ENCODE data around the gene TPO.
"Not testable (repeated sequence)": the region's sequence is repeated elsewhere in the genome, so short reads cannot be mapped to it uniquely, and the experiment has no call there.

The TPO gene

GRCh38 chr2:1489486-1489885, 76.2 kb downstream of the TPO start:
- H3K9ac ChIP-seq (ENCODE audit: low read depth in 1 of 2, low read length in 2 of 2): no peak overlapping the region
- H3K27ac ChIP-seq (ENCODE audit: low read depth, low read length): no peak overlapping the region
- H3K36me3 ChIP-seq (ENCODE audit: control insufficient read depth in 1 of 2, insufficient read depth in 2 of 2, low read length in 2 of 2): no peaks in the 10 kb centered on the region
- no peaks in the 10 kb centered on the region for H3K9me3 ChIP-seq (ENCODE audit: control insufficient read depth in 1 of 2, low read length in 2 of 2)
- no peaks in the 10 kb centered on the region for H3K27me3 ChIP-seq (ENCODE audit: control insufficient read depth in 1 of 2, insufficient read depth in 2 of 2, low read length in 2 of 2)
- peaks cover 0 to 9% of the 10 kb centered on the region in 2 donors for H3K4me1 ChIP-seq (ENCODE audit: control insufficient read depth in 1 of 2, insufficient read depth in 2 of 2, low read length in 2 of 2)
- no peak overlapping the region for H3K4me3 ChIP-seq (ENCODE audit: low read depth in 1 of 2, low read length in 2 of 2)

GRCh38 chr2:1490381-1490780, 77.1 kb downstream of the TPO start:
- H3K27ac ChIP-seq (ENCODE audit: low read depth, low read length); H3K9me3 ChIP-seq (ENCODE audit: control insufficient read depth in 1 of 2, low read length in 2 of 2); H3K4me3 ChIP-seq (ENCODE audit: low read depth in 1 of 2, low read length in 2 of 2); H3K4me1 ChIP-seq (ENCODE audit: control insufficient read depth in 1 of 2, insufficient read depth in 2 of 2, low read length in 2 of 2); H3K9ac ChIP-seq (ENCODE audit: low read depth in 1 of 2, low read length in 2 of 2); H3K36me3 ChIP-seq (ENCODE audit: control insufficient read depth in 1 of 2, insufficient read depth in 2 of 2, low read length in 2 of 2); H3K27me3 ChIP-seq (ENCODE audit: control insufficient read depth in 1 of 2, insufficient read depth in 2 of 2, low read length in 2 of 2): not testable (repeated sequence)

- H3K9ac ChIP-seq (ENCODE audit: low read depth in 1 of 2, low read length in 2 of 2): no peak overlapping the region
- peaks cover 0 to 9% of the 10 kb centered on the region in 2 donors for H3K4me1 ChIP-seq (ENCODE audit: control insufficient read depth in 1 of 2, insufficient read depth in 2 of 2, low read length in 2 of 2)
- no peak overlapping the region for H3K4me3 ChIP-seq (ENCODE audit: low read depth in 1 of 2, low read length in 2 of 2)
- H3K9me3 ChIP-seq (ENCODE audit: control insufficient read depth in 1 of 2, low read length in 2 of 2): no peaks in the 10 kb centered on the region
- H3K27me3 ChIP-seq (ENCODE audit: control insufficient read depth in 1 of 2, insufficient read depth in 2 of 2, low read length in 2 of 2): no peaks in the 10 kb centered on the region
- H3K36me3 ChIP-seq (ENCODE audit: control insufficient read depth in 1 of 2, insufficient read depth in 2 of 2, low read length in 2 of 2): no peaks in the 10 kb centered on the region
- H3K27ac ChIP-seq (ENCODE audit: low read depth, low read length): no peak overlapping the region
Observed at GRCh38 chr2:1491751-1492150, 78.5 kb downstream of the TPO start.

GRCh38 chr2:1492231-1492630, 79.0 kb downstream of the TPO start:
- not testable (repeated sequence) for H3K4me3 ChIP-seq (ENCODE audit: low read depth in 1 of 2, low read length in 2 of 2); H3K36me3 ChIP-seq (ENCODE audit: control insufficient read depth in 1 of 2, insufficient read depth in 2 of 2, low read length in 2 of 2); H3K4me1 ChIP-seq (ENCODE audit: control insufficient read depth in 1 of 2, insufficient read depth in 2 of 2, low read length in 2 of 2); H3K9ac ChIP-seq (ENCODE audit: low read depth in 1 of 2, low read length in 2 of 2); H3K27ac ChIP-seq (ENCODE audit: low read depth, low read length); H3K9me3 ChIP-seq (ENCODE audit: control insufficient read depth in 1 of 2, low read length in 2 of 2); H3K27me3 ChIP-seq (ENCODE audit: control insufficient read depth in 1 of 2, insufficient read depth in 2 of 2, low read length in 2 of 2)

GRCh38 chr2:1492711-1493430, 79.6 kb downstream of the TPO start:
- no peak overlapping the region for H3K27ac ChIP-seq (ENCODE audit: low read depth, low read length)
- no peaks in the 10 kb centered on the region for H3K36me3 ChIP-seq (ENCODE audit: control insufficient read depth in 1 of 2, insufficient read depth in 2 of 2, low read length in 2 of 2)
- H3K9ac ChIP-seq (ENCODE audit: low read depth in 1 of 2, low read length in 2 of 2): no peak overlapping the region

GRCh38 chr2:1493431-1494126, 80.3 kb downstream of the TPO start:
- H3K36me3 ChIP-seq (ENCODE audit: control insufficient read depth in 1 of 2, insufficient read depth in 2 of 2, low read length in 2 of 2): no peaks in the 10 kb centered on the region
- no peaks in the 10 kb centered on the region for H3K27me3 ChIP-seq (ENCODE audit: control insufficient read depth in 1 of 2, insufficient read depth in 2 of 2, low read length in 2 of 2)
- no peak overlapping the region for H3K4me3 ChIP-seq (ENCODE audit: low read depth in 1 of 2, low read length in 2 of 2)
- no peak overlapping the region for H3K9ac ChIP-seq (ENCODE audit: low read depth in 1 of 2, low read length in 2 of 2)
- peaks cover 0 to 9% of the 10 kb centered on the region in 2 donors for H3K4me1 ChIP-seq (ENCODE audit: control insufficient read depth in 1 of 2, insufficient read depth in 2 of 2, low read length in 2 of 2)
- no peak overlapping the region for H3K27ac ChIP-seq (ENCODE audit: low read depth, low read length)
- H3K9me3 ChIP-seq (ENCODE audit: control insufficient read depth in 1 of 2, low read length in 2 of 2): no peaks in the 10 kb centered on the region

More at GRCh38 chr2:1492711-1493430, 79.6 kb downstream of the TPO start:
- Histone ChIP-seq H3K9me3 (ENCODE audit: control insufficient read depth in 1 of 2, low read length in 2 of 2) (no peaks in the 10 kb centered on the region), H3K4me3 (ENCODE audit: low read depth in 1 of 2, low read length in 2 of 2) (no peak overlapping the region), H3K4me1 (ENCODE audit: control insufficient read depth in 1 of 2, insufficient read depth in 2 of 2, low read length in 2 of 2) (peaks cover 0 to 9% of the 10 kb centered on the region in 2 donors), H3K27me3 (ENCODE audit: control insufficient read depth in 1 of 2, insufficient read depth in 2 of 2, low read length in 2 of 2) (no peaks in the 10 kb centered on the region)

GRCh38 chr2:1494257-1494656, 81.0 kb downstream of the TPO start:
- Histone ChIP-seq H3K36me3 (ENCODE audit: control insufficient read depth in 1 of 2, insufficient read depth in 2 of 2, low read length in 2 of 2) (no peaks in the 10 kb centered on the region), H3K4me3 (ENCODE audit: low read depth in 1 of 2, low read length in 2 of 2) (no peak overlapping the region), H3K27me3 (ENCODE audit: control insufficient read depth in 1 of 2, insufficient read depth in 2 of 2, low read length in 2 of 2) (no peaks in the 10 kb centered on the region), H3K27ac (ENCODE audit: low read depth, low read length) (no peak overlapping the region), H3K9me3 (ENCODE audit: control insufficient read depth in 1 of 2, low read length in 2 of 2) (no peaks in the 10 kb centered on the region), H3K9ac (ENCODE audit: low read depth in 1 of 2, low read length in 2 of 2) (no peak overlapping the region), H3K4me1 (ENCODE audit: control insufficient read depth in 1 of 2, insufficient read depth in 2 of 2, low read length in 2 of 2) (peaks cover 0 to 9% of the 10 kb centered on the region in 2 donors)

- no peaks in the 10 kb centered on the region for H3K27me3 ChIP-seq (ENCODE audit: control insufficient read depth in 1 of 2, insufficient read depth in 2 of 2, low read length in 2 of 2)
- no peak overlapping the region for H3K9ac ChIP-seq (ENCODE audit: low read depth in 1 of 2, low read length in 2 of 2)
- no peaks in the 10 kb centered on the region for H3K36me3 ChIP-seq (ENCODE audit: control insufficient read depth in 1 of 2, insufficient read depth in 2 of 2, low read length in 2 of 2)
- H3K9me3 ChIP-seq (ENCODE audit: control insufficient read depth in 1 of 2, low read length in 2 of 2): no peaks in the 10 kb centered on the region
- H3K27ac ChIP-seq (ENCODE audit: low read depth, low read length): no peak overlapping the region
- peaks cover 0 to 9% of the 10 kb centered on the region in 2 donors for H3K4me1 ChIP-seq (ENCODE audit: control insufficient read depth in 1 of 2, insufficient read depth in 2 of 2, low read length in 2 of 2)
- no peak overlapping the region for H3K4me3 ChIP-seq (ENCODE audit: low read depth in 1 of 2, low read length in 2 of 2)
Observed at GRCh38 chr2:1494906-1495305, 81.6 kb downstream of the TPO start.

GRCh38 chr2:1495676-1496358, 82.6 kb downstream of the TPO start:
- no peaks in the 10 kb centered on the region for H3K9me3 ChIP-seq (ENCODE audit: control insufficient read depth in 1 of 2, low read length in 2 of 2)
- peaks cover 0 to 9% of the 10 kb centered on the region in 2 donors for H3K4me1 ChIP-seq (ENCODE audit: control insufficient read depth in 1 of 2, insufficient read depth in 2 of 2, low read length in 2 of 2)
- H3K27ac ChIP-seq (ENCODE audit: low read depth, low read length): no peak overlapping the region
- H3K9ac ChIP-seq (ENCODE audit: low read depth in 1 of 2, low read length in 2 of 2): no peak overlapping the region
- H3K4me3 ChIP-seq (ENCODE audit: low read depth in 1 of 2, low read length in 2 of 2): no peak overlapping the region
- H3K36me3 ChIP-seq (ENCODE audit: control insufficient read depth in 1 of 2, insufficient read depth in 2 of 2, low read length in 2 of 2): no peaks in the 10 kb centered on the region
- H3K27me3 ChIP-seq (ENCODE audit: control insufficient read depth in 1 of 2, insufficient read depth in 2 of 2, low read length in 2 of 2): no peaks in the 10 kb centered on the region

- Histone ChIP-seq H3K27me3 (ENCODE audit: control insufficient read depth in 1 of 2, insufficient read depth in 2 of 2, low read length in 2 of 2) (no peaks in the 10 kb centered on the region), H3K9me3 (ENCODE audit: control insufficient read depth in 1 of 2, low read length in 2 of 2) (no peaks in the 10 kb centered on the region), H3K4me3 (ENCODE audit: low read depth in 1 of 2, low read length in 2 of 2) (no peak overlapping the region), H3K36me3 (ENCODE audit: control insufficient read depth in 1 of 2, insufficient read depth in 2 of 2, low read length in 2 of 2) (no peaks in the 10 kb centered on the region), H3K9ac (ENCODE audit: low read depth in 1 of 2, low read length in 2 of 2) (no peak overlapping the region), H3K4me1 (ENCODE audit: control insufficient read depth in 1 of 2, insufficient read depth in 2 of 2, low read length in 2 of 2) (peaks cover 0 to 9% of the 10 kb centered on the region in 2 donors), H3K27ac (ENCODE audit: low read depth, low read length) (no peak overlapping the region)
Observed at GRCh38 chr2:1496359-1496821, 83.1 kb downstream of the TPO start.

Data from duodenal mucosa (tissue), 2 donors.